WTC11 (cell line): ENCODE measurements around the gene MASP1.

Experiments
- ESRRA ChIP-seq: sonication (generic); formaldehyde crosslinking; IDR thresholded peaks from 2 replicates; pipeline ENCODE4 v1.8.1; 2022; ENCODE audit warnings: mild to moderate bottlenecking, missing genetic modification reagents, borderline replicate concordance
- IRF2 ChIP-seq: sonication (generic); formaldehyde crosslinking; IDR thresholded peaks from 2 replicates; pipeline ENCODE4 v1.8.0; 2022; ENCODE audit warnings: low read depth, missing genetic modification reagents, borderline replicate concordance
- TF ChIP-seq, protein P1 (sequence below): sonication (generic); formaldehyde crosslinking; IDR thresholded peaks from 2 replicates; pipeline ENCODE4 v1.8.1; 2022; ENCODE audit warnings: missing genetic modification reagents, borderline replicate concordance
- TF ChIP-seq, protein P2 (sequence below): sonication (generic); formaldehyde crosslinking; IDR thresholded peaks from 2 replicates; pipeline ENCODE4 v1.8.1; 2022; ENCODE audit warnings: low read depth, missing genetic modification reagents, borderline replicate concordance

DNA sequence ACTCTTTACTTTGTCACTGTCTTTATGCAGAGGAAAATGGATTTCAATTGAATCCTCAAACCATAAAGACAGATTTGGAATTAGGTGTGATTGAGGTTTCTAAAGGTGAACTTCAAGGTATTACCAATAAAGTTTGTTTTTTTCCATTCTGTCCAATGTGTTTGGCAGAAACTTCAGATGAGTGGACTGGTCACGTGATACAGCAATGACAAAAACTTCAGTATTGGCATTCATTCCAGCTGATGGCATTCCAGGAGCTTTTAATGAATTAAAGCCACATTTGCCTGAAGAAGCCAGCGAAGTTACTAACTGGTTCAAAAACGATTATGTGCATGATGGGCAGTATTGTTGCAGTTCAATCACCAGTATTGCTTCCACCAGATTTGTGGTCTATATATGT, 4.5 kb upstream of the MASP1 start:
- TF ChIP-seq, protein P1, sequence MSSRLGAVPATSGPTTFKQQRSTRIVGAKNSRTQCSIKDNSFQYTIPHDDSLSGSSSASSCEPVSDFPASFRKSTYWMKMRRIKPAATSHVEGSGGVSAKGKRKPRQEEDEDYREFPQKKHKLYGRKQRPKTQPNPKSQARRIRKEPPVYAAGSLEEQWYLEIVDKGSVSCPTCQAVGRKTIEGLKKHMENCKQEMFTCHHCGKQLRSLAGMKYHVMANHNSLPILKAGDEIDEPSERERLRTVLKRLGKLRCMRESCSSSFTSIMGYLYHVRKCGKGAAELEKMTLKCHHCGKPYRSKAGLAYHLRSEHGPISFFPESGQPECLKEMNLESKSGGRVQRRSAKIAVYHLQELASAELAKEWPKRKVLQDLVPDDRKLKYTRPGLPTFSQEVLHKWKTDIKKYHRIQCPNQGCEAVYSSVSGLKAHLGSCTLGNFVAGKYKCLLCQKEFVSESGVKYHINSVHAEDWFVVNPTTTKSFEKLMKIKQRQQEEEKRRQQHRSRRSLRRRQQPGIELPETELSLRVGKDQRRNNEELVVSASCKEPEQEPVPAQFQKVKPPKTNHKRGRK (CRISPR knock-in tag), result no peak
- TF ChIP-seq IRF2 (CRISPR knock-in tag), result no peak
- no peak for TF ChIP-seq ESRRA
- TF ChIP-seq, protein P2, sequence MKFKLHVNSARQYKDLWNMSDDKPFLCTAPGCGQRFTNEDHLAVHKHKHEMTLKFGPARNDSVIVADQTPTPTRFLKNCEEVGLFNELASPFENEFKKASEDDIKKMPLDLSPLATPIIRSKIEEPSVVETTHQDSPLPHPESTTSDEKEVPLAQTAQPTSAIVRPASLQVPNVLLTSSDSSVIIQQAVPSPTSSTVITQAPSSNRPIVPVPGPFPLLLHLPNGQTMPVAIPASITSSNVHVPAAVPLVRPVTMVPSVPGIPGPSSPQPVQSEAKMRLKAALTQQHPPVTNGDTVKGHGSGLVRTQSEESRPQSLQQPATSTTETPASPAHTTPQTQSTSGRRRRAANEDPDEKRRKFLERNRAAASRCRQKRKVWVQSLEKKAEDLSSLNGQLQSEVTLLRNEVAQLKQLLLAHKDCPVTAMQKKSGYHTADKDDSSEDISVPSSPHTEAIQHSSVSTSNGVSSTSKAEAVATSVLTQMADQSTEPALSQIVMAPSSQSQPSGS (CRISPR knock-in tag), result no peak
